SU-DHL-6 (cell line): Measurements from ENCODE around the gene TMEM178B.

Source experiments
- CTCF ChIP-seq: fragments of 200-600 bp; sonication (generic); IDR thresholded peaks from one replicate; pipeline ENCODE4 v1.5.1; 2017; ENCODE audit warnings: antibody characterized with exemption, mild to moderate bottlenecking, low read length, moderate library complexity; ENCODE audit not compliant: insufficient read depth, poor library complexity, severe bottlenecking
- EZH2phosphoT487 ChIP-seq: fragments of 200-600 bp; sonication (generic), shearing (Covaris generic); conservative IDR thresholded peaks from 2 replicates; pipeline ENCODE4 v1.6.1; 2018; ENCODE audit warnings: mild to moderate bottlenecking, antibody characterized with exemption, low read length, moderate library complexity, mixed read lengths

- TF ChIP-seq CTCF (no peak), EZH2phosphoT487 (no peak)
Observed at GRCh38 chr7:141153231-141153630, 79.4 kb downstream of the TMEM178B start.
